A172 (cell line): ENCODE data around the gene SPATC1L. TPM values are rescaled to one million over a fixed set of nuclear protein-coding genes. Genes with fewer than 3 reads are reported as not detected.

ENCODE experiments used
- DNase-seq: peaks from one replicate; pipeline ENCODE4 v3.0.0-alpha.2; 2015; ENCODE audit warnings: low spot score
- total RNA-seq: library from RNA; depleted of rRNA; stranded (reverse); fragments of >200 nt; shearing (Covaris generic); gene quantifications from 2 replicates; pipeline ENCODE4 v1.2.3, GENCODE V29; 2014

SPATC1L gene
- total RNA-seq, 1 experiment from 2014 or later = 16.0 TPM

DNA sequence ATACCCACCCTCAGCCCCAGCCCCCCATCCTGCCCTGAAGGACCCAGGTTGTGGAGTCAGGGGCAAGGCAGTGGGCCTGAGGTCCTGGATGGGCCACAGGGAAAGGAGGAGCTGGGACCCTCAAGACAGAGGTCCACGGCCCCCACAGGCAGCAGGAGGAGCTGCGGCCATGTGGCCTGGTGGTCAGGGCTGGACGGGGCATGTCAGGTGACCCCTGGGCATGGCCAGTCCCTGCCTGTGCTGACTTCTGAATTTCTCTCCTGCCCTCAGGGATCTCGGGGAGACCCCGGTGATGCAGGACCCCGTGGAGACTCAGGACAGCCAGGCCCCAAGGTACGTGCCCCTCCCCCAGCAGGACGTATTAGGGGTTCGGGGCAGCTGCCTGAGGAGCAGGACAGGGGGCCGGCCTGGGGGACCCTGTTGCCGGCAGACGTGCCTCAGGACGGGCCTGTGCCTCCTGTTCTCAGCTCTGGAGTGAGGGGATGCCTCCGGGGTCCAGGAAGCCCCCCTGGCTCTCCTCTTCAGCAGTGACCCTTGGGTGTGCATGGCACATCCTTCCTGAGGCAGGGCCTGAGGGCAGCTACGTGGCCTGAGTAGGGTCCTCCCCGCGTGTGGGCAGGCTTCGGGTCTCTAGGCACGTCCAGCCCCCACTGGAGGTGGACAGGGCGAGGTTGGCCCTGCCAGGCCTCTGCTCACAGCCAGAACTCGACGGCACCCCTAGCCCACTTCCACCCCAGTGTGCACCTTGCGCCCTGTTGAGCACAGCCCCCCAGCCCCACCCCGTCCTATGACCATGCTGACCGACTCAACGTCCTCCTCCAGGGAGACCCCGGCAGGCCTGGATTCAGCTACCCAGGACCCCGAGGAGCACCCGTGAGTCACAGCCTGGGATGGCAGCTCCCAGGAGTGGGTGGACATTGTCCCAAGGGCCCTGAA, 62.7 kb downstream of the SPATC1L start:
- no peak for DNase-seq

DNA sequence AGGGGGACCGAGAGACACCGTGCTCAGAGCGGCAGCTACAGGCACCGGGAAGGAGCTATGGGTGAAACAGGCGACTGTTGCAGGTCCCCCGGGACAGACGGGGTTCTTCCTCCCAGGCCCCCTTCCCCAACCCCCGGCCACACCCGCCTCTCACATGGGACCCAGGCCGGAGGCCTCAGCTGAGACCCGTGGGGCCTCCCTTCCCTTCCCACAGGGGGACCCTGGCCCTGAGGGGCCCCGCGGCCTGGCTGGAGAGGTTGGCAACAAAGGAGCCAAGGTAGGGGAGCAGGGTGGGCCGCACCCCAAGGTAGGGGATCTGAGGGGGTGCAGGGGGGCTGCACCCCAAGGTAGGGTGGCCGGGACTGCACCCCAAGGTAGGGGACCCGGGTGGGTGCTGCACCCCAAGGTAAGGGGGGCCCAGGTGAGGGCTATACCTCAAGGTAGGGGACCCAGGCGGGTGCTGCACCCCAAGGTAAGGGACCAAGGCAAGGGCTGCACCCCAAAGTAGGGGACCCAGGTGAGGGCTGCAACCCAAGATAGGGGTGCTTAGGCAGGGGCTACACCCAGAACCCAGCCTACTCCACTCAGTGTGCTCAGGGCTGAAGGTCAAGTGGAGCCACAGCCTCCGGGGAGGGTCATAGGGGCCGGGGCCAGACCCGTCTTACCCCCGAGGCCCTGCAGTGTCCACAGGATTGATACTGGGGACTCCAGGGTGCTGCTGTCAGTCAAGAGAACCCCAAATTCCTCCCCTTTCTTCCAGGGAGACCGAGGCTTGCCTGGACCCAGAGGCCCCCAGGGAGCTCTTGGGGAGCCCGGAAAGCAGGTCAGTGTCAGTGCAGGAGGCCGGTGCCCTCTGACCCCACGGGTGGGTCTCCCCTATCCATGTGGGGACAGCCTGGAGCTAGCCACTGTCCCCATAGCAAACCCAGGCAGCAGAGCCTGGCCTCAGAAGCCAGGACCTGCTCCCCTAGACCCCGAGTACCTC, 63.7 kb downstream of the SPATC1L start:
- no peak for DNase-seq

DNA sequence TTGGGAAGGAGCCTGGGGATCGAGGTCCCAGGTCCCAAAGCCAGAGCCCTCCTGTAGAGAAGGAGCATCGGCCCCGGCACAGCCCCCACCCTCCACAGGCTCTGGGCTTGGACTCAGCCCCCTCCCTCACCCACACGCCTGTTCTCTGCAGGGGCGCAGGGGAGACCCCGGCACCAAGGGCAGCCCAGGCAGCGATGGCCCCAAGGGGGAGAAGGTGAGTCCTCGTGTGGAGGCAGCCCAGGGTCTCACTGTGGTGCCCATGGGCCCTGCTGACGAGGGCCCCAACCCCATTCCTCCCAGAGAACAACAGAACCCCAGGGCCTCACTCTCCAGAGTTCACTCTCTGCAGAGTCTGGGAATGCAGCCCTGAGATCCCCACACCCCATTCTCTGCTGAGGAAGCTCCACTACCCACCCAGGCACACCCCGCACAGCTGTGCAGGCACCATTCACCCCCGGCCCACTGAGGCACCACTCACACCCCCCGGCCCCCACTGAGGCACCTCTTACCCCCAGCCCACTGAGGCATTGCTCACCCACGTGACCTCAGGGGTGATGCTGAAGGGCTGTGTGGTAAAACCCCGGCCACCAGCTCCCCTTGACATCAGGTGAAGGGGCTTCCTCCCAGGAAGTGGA, 64.5 kb downstream of the SPATC1L start:
- DNase-seq = no peak

DNA sequence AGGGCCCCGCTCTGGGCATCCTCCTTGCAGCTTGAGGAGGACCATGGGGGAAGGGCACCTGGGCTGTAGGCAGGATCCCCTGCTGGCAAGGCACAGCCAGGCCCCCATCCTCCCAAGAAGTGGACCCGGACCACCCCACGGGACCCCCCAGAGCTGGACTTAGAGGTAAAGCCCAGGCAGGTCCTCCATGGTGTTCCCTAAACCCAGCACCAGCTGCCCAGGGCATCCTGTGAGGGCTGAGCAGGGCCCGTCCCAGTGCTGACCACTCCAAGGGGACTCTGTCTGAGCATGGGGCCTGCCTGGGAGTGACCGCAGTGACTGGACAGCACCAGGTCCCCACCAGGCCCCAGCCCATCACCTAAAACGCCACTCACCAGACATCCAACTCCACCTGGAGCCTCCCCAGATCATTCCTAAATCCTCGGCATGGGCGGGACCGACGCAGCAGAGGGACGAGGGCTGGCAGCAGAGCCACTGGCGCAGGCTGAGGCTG, 65.1 kb downstream of the SPATC1L start:
- no peak for DNase-seq

DNA sequence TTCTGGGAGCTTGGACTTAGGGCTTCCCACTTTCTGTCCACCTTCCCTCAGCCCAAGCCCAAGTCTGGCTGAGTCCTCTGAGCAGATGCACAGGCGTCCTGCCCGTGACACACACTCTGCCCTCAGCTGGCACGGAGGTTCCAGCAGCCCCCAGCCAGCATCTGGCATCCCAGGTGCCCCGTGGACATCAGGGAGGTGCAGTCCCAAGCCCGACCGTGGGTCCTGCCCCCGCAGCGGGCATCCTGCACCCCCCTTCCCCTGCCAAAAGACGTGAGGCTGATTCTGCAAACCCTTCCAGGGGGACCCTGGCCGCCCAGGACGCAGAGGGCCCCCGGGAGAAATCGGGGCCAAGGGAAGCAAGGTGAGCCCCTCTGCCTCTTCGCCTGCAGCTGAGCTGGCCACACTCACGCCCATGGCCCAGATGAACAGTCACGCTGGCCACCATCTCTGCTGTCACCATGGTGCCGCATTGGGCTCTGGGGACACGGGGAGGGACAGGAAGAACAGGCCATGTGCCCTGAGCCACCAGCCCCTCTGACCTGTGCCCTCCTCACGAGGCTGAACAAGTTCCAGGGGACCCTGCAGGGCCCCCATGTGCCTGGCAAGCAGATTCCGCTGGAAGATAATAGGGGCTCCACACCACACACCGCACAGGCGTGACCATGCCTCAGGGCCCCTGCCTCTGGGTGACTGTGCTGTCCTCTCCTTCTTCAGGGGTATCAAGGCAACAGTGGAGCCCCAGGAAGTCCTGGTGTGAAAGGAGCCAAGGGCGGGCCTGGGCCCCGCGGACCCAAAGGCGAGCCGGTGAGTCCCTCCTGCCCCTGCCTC, 65.7 kb downstream of the SPATC1L start:
- DNase-seq = no peak

DNA sequence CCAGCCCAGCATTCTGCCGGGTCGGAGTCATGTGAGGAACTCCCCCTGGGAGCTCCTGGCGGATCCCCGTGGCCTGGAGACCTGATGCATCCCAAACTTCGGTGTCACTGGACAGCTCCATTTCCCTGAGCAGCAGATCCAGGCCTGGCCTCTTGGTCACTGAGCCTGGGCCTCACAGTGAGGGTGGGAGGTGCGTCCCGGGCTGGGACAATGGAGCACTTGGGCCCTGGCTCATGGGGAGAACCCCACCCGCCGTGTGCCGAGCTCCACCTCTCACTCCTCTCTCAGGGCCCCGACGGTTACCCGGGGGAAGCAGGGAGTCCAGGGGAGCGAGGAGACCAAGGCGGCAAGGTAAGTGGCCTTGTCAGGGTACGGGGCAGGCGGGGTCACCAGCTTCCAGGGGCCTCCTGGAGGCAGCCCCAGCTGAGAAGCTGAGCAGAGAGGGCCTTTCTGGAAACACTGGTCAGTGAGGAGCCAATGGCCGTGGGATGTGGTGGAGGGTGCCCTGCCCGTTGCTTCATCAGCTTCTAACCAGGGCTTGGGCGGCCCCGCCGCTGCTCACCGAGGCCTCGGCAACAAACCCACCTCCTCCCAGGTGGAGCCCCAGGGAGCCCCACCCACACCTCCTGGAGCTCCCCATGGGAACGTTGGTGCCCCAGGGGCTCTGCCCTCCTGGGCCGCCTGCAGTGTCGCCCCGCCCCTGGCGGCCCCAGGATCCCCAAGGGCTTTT, 66.5 kb downstream of the SPATC1L start:
- DNase-seq = no peak

DNA sequence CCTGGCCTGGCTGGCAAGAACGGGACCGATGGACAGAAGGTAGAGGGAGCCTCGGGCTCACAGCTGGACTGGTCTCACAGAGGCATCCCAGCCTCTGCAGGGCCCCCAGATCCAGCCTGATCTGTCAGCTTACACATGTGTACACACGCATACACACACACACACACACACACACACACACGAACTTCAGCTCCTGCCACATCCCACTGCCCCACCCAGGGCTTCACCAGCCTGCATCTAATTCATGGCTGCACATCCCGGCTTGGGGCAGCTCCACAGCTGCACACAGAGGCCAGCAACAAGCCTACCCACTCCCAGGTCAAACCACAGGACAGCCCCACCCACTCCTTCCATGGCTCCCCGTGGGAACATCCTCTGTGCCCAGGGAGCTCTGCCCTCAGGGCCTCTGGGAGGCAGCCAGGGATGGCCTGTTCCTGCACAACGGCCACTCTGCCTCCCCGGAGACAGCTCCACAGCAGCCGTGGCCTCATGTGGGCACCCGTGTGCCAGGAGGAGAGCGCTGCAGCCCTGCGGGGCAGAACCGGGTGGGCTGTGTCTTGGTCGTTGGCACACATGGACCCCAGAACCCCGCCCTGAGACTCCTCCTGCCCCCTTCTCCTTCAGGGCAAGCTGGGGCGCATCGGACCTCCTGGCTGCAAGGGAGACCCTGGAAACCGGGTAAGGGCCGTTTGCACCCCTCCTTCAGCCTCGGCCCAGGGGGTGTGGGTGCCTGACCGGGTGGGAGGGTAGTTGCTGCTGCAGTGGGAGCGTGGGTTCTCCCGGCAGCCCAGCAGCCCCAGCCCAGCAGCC, 67.3 kb downstream of the SPATC1L start:
- DNase-seq = peak; percentile 76

DNA sequence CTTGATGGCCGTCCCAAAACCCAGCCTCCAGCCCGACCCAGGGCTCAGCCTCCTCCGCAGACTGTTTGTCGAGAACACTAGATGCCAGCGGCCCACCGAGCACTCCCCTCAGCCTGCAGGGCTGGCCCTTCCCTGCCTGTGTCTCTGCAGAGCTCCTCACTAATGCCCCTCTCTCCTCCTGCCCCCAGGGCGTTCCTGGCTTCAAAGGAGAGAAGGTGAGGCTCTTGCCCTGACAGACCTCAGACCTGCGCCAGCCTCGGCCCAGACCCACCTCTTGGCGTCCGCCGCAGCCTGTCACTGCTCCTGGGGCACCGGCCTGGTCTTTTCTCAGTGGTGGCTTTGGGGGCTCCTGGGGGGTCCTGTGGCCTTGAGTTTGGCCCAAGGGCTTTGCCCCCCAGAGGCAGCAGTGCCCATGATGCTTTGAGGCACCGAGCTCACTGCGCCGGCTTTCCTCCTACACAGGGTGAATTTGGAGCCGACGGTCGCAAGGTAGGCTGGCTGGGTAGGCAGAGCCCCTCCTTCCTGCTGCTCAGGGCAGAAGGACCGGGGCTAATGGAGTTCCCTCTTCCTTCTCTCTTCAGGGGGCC, 68.0 kb downstream of the SPATC1L start:
- no peak for DNase-seq

DNA sequence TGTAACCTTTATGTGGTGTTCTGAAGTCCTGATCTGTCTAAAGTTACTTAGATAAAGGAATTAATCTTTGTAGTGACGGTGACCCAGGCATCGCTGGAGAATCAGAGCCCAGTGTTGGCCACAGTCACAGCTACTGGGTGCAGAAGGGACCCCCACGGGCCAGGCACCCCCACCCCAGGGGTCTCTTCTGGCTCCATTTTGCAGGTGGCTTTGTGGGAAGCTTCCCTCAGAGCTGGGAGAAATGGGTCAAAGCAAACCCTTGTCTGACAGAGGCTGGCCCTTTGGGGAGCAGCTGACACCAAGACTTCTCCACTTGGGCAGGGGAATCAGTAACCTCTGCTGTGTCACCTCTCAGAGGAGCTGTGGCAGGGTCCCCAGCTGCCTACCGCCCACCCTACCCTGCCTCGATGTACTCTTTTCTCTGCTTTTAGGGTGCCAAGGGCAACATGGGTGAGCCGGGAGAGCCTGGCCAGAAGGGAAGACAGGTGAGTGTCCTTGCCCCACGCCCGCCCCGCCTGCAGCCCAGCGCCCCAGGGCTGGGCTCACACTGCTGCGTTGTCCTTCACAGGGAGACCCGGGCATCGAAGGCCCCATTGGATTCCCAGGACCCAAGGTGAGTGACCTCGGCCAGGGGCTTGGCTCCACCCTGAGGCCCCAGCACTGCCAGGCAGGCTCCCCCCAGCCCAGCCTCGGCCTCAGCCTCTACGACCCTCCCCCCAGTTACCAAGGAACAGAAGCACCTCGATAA, 68.6 kb downstream of the SPATC1L start:
- DNase-seq = no peak

DNA sequence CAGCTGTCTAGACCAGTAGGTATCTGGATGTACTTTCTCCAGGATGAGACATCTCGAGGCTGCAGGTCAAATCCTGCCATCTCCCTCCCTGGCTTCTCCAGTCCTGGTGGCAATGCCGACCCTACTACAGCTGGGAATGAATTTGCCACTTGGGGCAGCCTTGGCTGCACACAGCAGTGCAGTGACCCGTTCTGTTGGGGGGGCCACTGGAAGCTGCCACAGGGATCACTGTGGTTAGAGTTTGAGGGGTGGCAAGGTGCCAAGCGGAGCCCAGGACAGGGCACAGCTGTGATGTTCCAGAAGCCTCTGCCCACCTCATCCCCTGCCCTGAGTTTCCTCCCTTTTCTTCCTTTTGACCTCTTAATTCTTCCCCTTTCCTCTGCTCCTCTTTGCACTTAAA, 69.3 kb downstream of the SPATC1L start:
- DNase-seq = no peak

DNA sequence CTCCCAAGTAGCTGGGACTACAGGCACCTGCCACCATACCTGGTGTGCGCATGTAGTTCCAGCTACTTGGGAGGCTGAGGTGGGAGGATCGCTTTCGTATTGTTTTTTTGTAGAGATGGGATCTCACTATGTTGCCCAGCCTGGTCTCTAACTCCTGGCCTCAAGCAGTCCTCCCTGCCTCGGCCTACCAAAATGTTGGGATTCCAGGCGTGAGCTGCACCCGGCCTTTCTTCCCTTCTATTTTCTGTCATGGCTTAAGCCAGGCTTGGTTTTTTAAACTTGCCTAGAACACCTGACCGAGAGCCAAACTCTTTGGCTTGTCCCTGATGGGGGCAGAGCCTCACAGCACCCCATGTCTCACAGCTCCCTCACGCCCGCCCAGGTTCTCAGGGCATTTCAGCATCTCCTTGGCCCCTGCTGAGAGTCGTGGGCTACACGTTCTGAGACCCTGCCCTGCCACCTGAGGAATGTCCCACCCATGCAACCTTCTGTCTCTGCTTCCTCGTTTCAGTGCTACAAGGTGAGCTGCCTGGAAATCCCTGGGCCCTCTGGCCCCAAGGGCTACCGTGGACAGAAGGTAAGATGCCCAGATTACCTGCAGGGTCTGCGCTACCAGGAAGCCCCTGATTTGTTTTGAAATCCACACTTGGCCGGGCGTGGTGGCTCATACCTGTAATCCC, 70.6 kb downstream of the SPATC1L start:
- DNase-seq = no peak

DNA sequence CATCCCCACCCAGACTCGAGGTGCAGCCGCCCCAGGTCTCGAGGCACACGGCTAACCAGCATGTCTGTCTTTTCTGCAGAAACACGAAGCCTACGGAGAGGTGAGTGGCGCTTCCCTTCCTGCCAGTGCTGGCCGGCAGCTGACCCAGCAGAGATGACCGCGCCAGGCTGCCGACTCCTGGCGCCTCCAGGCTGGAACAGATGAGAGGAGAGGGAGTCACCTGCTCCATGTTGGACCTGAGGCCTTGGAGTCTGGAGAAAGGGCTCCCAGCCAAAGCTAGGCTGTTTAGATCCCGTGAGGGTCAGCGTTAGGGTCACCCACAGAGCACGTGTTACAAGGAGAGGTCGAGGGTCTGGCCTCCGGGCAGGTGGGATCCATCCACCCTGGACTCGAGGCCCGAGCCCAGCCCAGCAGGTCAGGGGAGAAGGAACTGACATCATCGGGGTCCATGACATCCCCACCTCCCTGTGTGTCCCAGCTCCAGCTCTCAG, 71.5 kb downstream of the SPATC1L start:
- no peak for DNase-seq

DNA sequence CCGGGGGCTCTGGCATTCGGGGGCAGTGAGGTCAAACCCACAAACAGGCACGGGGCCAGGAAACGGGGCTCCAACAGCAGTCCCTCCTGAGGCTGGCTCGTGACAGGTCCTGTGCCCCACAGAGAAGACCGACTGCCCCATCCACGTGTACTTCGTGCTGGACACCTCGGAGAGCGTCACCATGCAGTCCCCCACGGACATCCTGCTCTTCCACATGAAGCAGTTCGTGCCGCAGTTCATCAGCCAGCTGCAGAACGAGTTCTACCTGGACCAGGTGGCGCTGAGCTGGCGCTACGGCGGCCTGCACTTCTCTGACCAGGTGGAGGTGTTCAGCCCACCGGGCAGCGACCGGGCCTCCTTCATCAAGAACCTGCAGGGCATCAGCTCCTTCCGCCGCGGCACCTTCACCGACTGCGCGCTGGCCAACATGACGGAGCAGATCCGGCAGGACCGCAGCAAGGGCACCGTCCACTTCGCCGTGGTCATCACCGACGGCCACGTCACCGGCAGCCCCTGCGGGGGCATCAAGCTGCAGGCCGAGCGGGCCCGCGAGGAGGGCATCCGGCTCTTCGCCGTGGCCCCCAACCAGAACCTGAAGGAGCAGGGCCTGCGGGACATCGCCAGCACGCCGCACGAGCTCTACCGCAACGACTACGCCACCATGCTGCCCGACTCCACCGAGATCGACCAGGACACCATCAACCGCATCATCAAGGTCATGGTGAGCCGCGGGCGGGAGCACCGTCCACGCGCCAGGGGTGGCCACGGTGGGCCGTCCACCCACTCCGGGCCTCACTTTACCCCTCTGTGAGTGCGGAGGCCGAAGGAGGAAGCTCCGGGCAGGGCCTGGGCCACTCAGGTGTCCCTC, 72.2 kb downstream of the SPATC1L start:
- DNase-seq = no peak

DNA sequence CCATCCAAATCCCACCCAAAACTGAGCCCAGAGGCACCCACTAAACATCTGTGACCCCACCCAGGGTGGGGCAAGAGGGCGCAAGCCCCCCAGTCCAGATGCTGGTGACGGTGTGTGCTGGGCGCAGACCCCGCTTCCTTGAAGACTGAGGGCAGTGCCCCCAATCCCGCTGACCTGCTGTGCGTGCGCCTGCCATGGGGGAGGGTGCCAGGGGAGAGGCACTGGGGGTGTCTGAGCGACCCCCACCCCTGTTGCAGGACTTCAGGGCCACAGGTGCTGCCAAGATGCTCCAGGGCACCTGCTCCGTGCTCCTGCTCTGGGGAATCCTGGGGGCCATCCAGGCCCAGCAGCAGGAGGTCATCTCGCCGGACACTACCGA, 73.1 kb downstream of the SPATC1L start:
- no peak for DNase-seq
